Measurements from ENCODE around the gene THRA.

The THRA gene

DNA sequence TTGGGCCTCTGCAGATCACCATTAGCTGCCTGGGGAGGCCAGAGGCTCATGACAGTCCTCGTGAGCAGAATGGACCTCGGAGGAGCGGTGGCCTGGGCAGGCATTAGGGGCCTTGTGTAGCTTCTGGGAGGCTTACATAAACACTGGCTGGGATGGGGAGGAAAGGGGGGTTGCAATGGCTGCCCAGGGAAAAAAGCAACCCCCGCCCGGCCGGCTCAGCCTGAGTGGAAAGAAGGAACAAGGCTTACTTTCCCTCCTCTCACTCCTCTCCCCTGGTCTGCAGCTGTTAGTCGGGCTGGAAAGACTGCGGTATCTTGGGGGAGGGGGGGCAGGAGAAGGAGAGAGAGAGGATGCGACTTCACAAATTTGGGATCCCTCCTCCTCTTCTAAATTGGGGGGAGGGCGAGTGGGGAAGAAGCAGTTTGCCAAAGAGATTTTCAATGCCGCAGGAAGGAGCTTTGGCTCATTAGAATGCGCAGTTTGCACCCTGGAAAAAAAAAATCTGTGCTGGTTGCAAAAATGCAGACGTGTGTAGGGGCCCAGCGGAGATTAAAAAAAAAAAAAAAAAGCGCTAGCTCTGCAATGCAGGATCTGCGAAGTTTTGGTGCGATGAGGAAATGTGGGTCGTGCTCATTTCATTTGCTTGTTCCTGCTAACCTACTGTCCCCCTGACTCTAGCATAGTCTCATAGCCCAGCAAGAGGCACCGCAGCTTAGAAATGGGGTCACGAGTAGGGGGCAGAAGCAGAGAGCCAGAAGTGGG is 44.2 kb downstream of the THRA start:
- H3K27ac Mint-ChIP-seq, result peak overlapping the region; percentile 94
- H3K36me3 Mint-ChIP-seq, result no peaks in the 10 kb centered on the region
- peaks cover 94% of the 10 kb centered on the region for H3K4me1 Mint-ChIP-seq
- H3K27me3 Mint-ChIP-seq, result no peaks in the 10 kb centered on the region
- no peaks in the 10 kb centered on the region for H3K9me3 Mint-ChIP-seq
- H3K4me3 Mint-ChIP-seq, result peak overlapping the region; percentile 66

DNA sequence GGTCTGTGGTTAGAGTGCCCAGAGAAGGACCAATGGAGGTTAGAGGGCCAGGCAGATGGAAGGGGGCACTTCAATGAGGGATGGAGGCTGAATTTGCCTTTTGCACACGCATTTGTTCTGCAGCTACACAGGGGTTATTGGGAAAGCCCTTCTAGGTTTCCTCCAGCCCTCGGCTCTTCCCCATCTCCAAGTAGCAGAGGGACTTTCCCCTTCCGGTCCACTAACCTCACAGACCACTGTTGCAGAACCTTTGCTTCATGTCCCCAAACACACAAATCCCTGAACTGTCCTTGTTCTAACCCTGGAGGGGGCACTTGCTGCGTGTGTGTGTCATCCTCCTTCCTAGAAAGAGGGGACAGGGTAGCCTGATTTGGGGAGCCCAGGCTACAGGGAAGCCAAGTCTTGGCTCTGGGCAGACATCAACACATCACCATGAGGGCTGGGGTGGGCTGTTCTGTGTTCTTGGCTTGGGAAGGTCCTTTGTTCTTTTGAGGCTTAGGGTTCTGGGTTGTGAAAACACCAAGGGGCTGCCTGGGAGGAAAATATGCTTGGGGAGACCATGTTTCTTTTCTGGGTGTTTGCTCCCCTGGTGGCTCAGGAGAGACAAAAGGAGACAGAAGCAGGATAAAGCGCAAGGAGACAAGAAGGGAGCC is 44.9 kb downstream of the THRA start:
- Mint-ChIP-seq H3K9me3 (no peaks in the 10 kb centered on the region), H3K36me3 (no peaks in the 10 kb centered on the region), H3K4me3 (peak overlapping the region; percentile 68), H3K4me1 (peaks cover 98% of the 10 kb centered on the region), H3K27ac (peak overlapping the region; percentile 94), H3K27me3 (no peaks in the 10 kb centered on the region)

DNA sequence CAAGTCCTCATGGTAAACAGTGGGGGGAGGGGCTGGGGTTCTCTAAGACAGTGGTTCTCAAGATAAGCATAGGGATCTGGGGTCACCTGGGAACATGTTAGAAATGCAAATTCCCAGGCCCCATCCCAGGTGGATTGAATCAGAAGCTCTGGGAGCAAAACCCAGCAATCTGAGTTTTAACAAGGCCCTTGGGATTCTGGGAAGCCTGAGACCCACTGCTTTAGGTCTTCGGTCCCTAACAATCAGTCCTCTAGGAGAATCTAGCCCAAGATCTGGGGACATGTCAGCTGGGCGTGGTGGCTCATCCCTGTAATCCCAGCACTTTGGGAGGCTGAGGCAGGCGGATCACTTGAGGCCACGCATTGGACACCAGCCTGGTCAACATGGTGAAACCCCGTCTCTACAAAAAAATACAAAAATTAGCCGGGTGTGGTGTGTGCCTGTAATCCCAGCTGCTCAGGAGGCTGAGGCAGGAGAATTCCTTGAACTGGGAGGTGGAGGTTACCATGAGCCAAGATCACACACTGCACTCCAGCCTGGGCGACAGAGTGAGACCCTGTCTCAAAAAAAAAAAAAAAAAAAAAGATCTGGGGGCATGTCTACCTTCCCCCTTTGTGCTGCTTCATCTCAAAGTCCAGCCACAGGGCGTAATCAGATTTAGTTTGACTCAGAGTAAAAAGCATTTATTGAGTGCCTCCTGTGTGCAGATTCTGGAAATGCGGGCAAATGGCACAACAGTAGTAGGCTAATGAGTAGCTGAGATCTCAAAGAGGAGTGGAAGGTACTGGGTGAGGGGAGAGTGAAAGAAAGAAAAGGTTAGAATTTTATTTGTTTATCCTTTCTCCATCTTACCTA is 46.4 kb downstream of the THRA start:
- Mint-ChIP-seq H3K4me1 (peaks cover 95% of the 10 kb centered on the region), H3K4me3 (no peak overlapping the region), H3K9me3 (no peaks in the 10 kb centered on the region), H3K27me3 (no peaks in the 10 kb centered on the region), H3K27ac (peak overlapping the region; percentile 52), H3K36me3 (no peaks in the 10 kb centered on the region)

DNA sequence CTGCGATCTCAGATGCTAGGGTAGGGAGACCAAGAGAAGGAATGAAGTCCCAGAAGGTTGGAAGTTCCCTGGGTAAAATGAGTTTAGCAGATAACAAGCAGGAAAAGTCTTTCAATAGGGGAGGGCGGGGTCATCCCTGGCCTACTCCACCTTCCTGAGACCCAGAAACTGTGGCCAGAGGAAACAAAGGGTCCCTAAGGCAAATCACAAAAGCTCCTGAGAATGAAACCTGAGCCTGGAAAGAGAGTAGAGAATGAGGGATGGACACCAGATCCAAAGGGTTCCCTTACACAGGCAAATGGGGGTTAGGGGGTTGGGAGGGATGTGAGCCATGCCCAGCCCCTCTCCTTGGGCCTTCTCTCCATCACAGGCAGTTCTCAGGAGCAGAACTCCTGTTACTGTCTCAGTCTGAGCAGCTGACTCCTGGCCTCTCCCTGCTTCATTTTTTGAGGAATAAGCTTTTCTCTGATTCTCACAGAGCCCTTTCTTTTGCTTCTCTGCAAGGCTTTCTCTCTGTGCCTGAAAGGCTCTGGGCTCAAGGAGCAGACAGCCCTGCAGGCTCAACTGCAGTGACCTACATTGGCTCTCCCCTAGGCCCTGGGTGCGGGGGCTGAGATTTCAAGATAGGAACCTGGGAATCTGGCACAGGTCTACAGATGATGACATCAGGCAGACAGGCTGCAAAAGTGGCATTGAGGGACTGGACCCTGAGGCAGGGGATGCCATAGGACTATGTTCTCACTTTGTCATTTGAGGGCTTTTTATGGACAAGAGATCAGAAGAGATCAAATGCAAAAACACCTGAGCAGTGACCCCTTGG is 47.5 kb downstream of the THRA start:
- Mint-ChIP-seq H3K27me3 (no peaks in the 10 kb centered on the region), H3K9me3 (no peaks in the 10 kb centered on the region), H3K36me3 (no peaks in the 10 kb centered on the region), H3K4me1 (peaks cover 86% of the 10 kb centered on the region), H3K4me3 (peak overlapping the region; percentile 20), H3K27ac (peak overlapping the region; percentile 52)

DNA sequence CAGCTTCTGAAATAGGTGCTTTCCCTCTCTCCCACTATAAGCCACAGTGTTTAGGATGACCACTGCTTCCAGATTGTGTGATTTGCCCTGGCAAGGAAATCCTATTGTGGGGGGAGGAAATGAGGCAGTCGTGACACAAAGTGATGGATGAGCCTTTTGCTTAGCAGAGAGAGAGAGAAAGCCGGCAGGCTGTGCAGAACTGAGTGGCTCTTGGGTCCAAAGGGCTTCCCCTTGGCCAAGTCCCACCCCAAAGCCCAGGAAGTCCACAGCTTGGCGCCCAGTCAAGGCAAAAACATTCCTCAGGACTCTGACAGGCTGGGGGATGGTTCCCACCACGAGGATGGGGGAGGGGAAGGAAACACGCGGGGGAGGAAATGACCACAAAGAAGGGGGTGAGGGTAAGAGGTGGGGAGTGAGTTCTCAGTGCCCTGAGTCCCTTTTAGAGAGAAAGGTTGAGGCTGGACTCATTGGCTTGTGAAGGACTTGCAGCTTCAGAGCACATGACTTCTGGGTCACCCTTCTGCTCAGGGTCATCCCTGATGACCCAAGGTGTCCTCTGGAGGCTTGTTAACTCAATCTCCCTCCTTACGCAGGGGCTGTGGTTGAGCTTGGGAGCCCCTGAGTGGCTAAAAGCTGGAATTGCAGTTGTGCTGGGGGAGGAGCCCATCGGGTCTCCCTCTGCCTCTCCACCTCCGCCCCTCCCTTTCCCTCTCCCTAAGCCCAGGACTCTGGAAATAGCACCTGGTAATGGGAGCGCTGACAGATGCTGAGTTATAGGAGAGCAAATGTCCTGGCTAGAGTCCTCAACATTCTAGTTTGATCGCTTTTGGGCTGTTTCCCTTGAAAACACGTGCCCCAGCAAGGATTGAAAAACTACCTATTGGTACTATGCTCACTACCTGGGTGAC is 48.7 kb downstream of the THRA start:
- Mint-ChIP-seq H3K27me3 (no peaks in the 10 kb centered on the region), H3K9me3 (no peaks in the 10 kb centered on the region), H3K36me3 (no peaks in the 10 kb centered on the region), H3K4me3 (peak overlapping the region; percentile 59), H3K4me1 (peaks cover 76% of the 10 kb centered on the region), H3K27ac (peak overlapping the region; percentile 74)

DNA sequence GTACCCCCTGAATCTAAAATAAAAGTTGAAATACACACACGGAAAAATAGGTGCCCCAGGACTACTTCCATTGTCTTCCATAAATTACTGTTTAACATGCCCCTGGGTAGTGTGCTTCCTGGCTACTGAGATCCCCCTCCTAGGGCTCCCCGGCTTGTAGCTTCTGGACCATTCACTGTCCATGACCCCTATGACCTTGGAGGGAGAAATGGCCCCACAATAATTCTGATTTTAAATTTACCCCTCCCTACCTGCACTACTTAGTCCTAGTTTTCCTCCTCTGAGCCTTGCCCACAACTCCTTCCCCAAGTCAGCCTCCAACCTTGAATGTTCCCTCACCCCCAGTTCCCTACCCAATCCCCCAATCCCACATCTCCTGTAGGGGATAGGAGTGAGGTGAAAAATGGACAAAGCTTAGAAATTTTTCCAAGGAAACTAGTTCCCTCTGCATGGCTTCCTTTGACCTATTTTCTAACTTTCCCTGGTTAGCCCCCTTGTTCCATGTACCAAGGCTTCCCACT is 49.5 kb downstream of the THRA start:
- peaks cover 68% of the 10 kb centered on the region for H3K4me1 Mint-ChIP-seq
- H3K4me3 Mint-ChIP-seq, result peak overlapping the region; percentile 26
- no peaks in the 10 kb centered on the region for H3K27me3 Mint-ChIP-seq
- H3K27ac Mint-ChIP-seq, result peak overlapping the region; percentile 74
- no peaks in the 10 kb centered on the region for H3K36me3 Mint-ChIP-seq
- H3K9me3 Mint-ChIP-seq, result no peaks in the 10 kb centered on the region

DNA sequence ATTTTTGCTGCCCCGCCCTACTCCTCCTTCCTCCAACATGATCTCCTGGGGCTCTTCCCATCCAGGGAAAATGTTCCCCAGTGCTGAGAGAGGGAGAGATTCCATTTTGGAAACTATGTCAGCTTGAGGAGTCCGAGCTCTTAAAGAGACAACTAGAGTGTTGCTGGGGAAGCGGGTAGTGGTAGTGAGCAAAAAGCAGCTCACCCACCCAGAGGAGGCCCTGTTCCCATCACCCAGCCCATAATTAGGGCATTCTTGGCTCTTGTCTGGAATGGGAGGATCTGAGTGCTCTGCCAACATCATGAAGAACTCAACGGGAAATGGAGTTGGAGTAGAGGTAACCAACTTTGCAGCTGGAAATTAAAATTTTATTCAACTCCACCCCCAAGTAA is 49.9 kb downstream of the THRA start:
- Mint-ChIP-seq H3K27ac (peak overlapping the region; percentile 90), H3K4me1 (peaks cover 64% of the 10 kb centered on the region), H3K4me3 (peak overlapping the region; percentile 85), H3K9me3 (no peaks in the 10 kb centered on the region), H3K36me3 (no peaks in the 10 kb centered on the region), H3K27me3 (no peaks in the 10 kb centered on the region)

DNA sequence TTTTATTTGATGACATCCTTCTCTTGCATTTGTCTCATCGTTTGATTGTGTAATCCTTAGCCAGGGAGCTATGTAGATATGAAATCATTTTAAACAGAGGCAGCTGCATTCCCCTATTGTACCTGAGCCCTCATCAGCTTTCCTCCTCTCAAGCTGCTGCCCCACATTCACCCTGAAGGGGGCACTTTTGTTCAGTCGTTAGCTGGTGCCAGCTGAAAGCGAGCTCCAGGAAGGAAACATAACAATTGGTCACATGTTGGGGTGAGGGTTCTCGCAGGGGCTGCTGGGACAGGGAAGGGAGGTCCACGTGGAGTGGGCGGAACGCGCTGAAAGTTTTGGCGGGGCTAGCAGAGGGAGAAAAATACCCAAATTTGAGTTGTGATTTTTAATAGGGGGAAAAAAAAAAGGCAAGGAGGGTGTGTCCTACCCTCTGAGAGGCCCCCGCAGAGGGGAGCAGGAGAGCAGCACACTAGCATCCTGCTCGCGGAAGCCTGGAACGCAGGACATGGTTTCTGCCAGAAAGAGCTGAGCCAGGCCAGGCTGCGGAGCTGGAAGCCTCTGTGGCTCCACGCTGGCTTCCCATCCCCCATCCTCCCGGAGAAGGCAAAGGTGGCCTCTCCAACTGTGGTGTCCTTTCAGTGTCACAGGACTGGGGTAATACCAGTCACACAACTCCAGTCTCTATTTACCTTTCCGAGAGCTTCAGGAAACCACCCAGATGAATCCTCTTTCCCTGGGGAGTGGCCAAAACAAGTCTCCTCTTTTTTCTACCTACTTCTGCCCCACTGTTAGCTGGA is 50.5 kb downstream of the THRA start:
- Mint-ChIP-seq H3K27ac (peak overlapping the region; percentile 90), H3K4me3 (peak overlapping the region; percentile 85), H3K4me1 (peaks cover 62% of the 10 kb centered on the region), H3K27me3 (no peaks in the 10 kb centered on the region), H3K36me3 (no peaks in the 10 kb centered on the region), H3K9me3 (no peaks in the 10 kb centered on the region)

DNA sequence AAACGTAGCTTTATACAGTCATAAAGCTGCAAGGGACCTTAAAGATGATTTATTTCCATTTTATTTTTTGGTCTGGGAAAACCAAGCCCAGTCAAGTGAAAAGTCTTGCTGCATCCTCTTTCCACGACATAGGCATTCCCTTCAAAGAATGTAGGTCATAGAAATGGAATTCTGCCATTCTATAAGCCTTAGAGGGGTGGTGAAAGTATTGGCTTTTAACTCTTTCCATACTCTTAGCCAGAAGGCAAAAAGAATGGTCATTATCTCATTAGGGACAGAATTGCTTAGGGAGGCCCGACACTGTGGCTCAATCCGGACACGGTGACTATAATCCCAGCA is 51.1 kb downstream of the THRA start:
- H3K27me3 Mint-ChIP-seq, result no peaks in the 10 kb centered on the region
- H3K36me3 Mint-ChIP-seq, result no peaks in the 10 kb centered on the region
- peak overlapping the region; percentile 85 for H3K4me3 Mint-ChIP-seq
- H3K4me1 Mint-ChIP-seq, result peaks cover 61% of the 10 kb centered on the region
- H3K27ac Mint-ChIP-seq, result peak overlapping the region; percentile 90
- no peaks in the 10 kb centered on the region for H3K9me3 Mint-ChIP-seq

DNA sequence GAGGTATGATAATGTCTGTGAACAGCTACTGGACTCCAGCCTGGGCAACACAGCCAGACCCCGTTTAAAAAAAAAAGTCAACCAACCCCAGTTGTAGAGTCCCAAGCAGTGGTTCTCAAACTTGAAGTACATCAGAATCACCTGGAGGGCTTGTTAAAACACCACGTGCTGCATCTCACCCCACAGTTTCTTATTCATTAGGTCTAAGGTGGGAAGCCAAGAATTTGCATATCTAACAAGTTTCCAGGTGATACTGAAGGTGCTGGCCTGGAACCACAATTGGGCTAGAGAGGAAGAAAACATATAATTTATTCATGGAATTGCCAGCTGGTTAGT is 52.3 kb downstream of the THRA start:
- Mint-ChIP-seq H3K4me3 (no peak overlapping the region), H3K9me3 (no peaks in the 10 kb centered on the region)

DNA sequence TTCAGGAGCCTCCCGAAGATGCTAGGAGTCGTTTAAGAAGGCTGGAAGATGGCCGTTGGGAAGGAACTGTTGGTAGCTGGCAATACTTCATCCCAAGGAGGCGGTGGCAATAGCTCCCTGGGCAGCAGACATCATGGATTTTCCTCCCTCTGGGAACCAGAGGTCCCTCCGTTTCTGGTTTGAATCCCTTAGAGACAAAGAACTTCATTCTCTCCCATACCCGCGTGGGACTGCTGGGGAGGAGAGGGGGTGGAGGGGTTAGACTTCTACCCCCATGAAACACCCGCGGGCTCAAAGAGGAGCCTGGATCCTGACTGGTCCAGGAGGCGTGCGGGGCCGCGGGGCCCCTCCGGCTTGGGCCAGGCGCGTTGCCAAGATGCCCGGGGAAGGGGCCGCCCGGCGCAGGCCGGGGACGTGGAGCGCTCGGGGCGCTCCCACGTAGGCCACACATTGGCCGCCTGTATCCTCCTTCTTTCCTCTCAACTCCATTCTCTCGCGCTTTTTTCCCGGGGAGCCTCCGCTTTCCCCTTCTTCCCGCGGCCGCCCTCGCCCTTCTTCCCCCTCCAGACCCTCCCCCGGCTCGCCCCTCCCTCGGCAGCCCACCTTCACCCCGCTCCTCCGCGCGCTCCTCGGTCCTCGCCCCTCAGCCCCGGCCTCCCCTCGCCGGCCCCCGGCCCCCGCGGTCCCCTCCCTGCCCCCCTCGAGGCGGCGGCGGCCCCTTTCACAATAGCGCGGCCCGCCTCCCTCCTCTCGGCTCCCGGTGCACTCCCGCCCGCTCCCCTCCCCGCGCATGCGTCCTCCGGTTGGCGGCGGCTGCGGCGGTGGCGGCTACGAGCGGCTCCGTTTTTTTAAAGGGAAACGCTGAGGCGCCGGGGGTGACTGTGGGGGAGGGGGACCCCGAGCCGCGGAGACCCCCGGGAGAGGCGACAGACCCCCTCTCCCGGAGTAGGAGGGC is 58.7 kb downstream of the THRA start, which contains the start of gene MSL1:
Gene MSL1 (plus strand): TSS at position 791 of the 955 bp plus-strand sequence. CDS start 642 bp downstream, outside the sequence.
- Mint-ChIP-seq H3K9me3 (no peaks in the 10 kb centered on the region), H3K4me3 (peak within 1 kb of the TSS; percentile 83), H3K27ac (peak within 1 kb of the TSS; percentile 94), H3K36me3 (peaks cover 8% of the 10 kb centered on the region), H3K4me1 (peaks cover 45% of the 10 kb centered on the region), H3K27me3 (no peaks in the 10 kb centered on the region)

More for the DNA sequence above, 52.3 kb downstream of the THRA start:
- peaks cover 49% of the 10 kb centered on the region for H3K4me1 Mint-ChIP-seq
- H3K27ac Mint-ChIP-seq, result no peak overlapping the region
- H3K27me3 Mint-ChIP-seq, result no peaks in the 10 kb centered on the region
- no peaks in the 10 kb centered on the region for H3K36me3 Mint-ChIP-seq

DNA sequence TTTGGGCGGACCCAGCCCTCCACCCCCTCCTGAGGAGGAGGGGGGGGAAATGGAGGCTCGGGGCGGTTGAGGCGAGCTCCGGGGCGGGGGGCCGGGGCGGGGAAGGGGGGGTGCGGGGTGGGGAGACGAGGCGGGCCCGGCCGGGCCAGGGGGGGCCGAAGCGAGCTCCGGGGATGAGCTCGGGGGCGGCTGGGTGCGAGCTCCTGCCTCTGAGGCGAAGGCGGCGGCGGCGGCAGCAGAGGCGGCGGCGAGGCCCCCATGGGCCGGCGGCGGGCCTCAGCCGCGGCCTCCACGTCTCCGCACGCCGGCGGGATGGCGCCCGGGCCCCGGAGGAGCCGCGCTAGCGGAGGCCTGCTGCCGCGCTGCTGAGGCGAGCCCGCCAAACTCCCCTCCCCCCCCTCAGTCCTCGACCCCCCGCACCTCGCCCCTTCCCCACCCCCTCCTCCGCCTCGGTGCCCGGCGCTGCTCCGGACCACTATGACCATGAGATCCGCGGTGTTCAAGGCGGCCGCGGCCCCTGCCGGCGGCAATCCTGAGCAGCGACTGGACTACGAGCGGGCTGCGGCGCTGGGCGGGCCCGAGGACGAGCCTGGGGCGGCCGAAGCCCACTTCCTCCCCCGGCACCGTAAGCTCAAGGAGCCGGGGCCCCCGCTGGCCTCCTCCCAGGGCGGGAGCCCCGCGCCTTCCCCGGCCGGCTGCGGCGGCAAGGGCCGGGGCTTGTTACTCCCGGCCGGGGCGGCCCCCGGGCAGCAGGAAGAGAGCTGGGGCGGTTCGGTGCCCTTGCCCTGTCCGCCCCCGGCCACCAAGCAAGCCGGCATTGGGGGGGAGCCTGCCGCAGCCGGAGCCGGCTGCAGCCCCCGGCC is 59.6 kb downstream of the THRA start:
- Mint-ChIP-seq H3K4me1 (peaks cover 45% of the 10 kb centered on the region), H3K27ac (no peak overlapping the region), H3K4me3 (peak overlapping the region; percentile 19), H3K9me3 (no peaks in the 10 kb centered on the region), H3K36me3 (peaks cover 8% of the 10 kb centered on the region), H3K27me3 (no peaks in the 10 kb centered on the region)

All from activated naive CD4-positive, alpha-beta T cell treated with anti-CD3 and anti-CD28 coated beads, Interleukin-2, amount 50 U/mL, for 24 hours (primary cell).